MM.1S (cell line): Measurements from ENCODE around the gene GOLIM4.
A peak's percentile ranks its signal among the peaks of the same experiment; 100 is the strongest.

Source experiments
- DNase-seq: peaks from one replicate; pipeline ENCODE4 v3.0.0-alpha.2; 2015
- H2AFZ ChIP-seq: fragments of 300-600 bp; sonication (generic); 2 replicates; pipeline ENCODE4 v1.6.0; 2016; ENCODE audit warnings: antibody characterized with exemption, low read length
- H3F3A ChIP-seq: fragments of 300-600 bp; sonication (generic); 2 replicates; pipeline ENCODE4 v1.6.1; 2016; ENCODE audit warnings: mild to moderate bottlenecking, antibody characterized with exemption, low read length, moderate library complexity, mixed read lengths; ENCODE audit not compliant: insufficient read depth
- H3K27ac ChIP-seq: fragments of 300-600 bp; sonication (generic); 2 replicates; pipeline ENCODE4 v1.5.1; 2016; ENCODE audit warnings: mild to moderate bottlenecking, low read length
- H3K27me3 ChIP-seq: fragments of 300-600 bp; sonication (generic); replicated peaks from 2 replicates; pipeline ENCODE4 v1.6.0; 2016; ENCODE audit warnings: low read length; ENCODE audit not compliant: insufficient read depth
- H3K36me3 ChIP-seq: fragments of 300-600 bp; sonication (generic); replicated peaks from 2 replicates; pipeline ENCODE4 v1.6.1; 2016; ENCODE audit warnings: mild to moderate bottlenecking, low read length, mixed read lengths; ENCODE audit not compliant: insufficient read depth
- H3K4me1 ChIP-seq: fragments of 300-600 bp; sonication (generic); 2 replicates; pipeline ENCODE4 v1.6.1; 2016; ENCODE audit warnings: low read length, mixed read lengths
- H3K4me2 ChIP-seq: fragments of 300-600 bp; sonication (generic); 2 replicates; pipeline ENCODE4 v1.6.0; 2016; ENCODE audit warnings: low read depth, low read length
- H3K4me3 ChIP-seq: fragments of 300-600 bp; sonication (generic); 2 replicates; pipeline ENCODE4 v1.5.1; 2016; ENCODE audit warnings: low read length, mixed read lengths
- H3K79me2 ChIP-seq: fragments of 300-600 bp; sonication (generic); 2 replicates; pipeline ENCODE4 v1.6.1; 2016; ENCODE audit warnings: mixed run types, low read length, mixed read lengths
- H3K9ac ChIP-seq: fragments of 300-600 bp; sonication (generic); 2 replicates; pipeline ENCODE4 v1.6.1; 2016; ENCODE audit warnings: low read length, mixed read lengths
- H3K9me2 ChIP-seq: fragments of 300-600 bp; sonication (generic); replicated peaks from 2 replicates; pipeline ENCODE4 v1.6.1; 2016; ENCODE audit warnings: mild to moderate bottlenecking, low read length, mixed read lengths; ENCODE audit not compliant: insufficient read depth
- H3K9me3 ChIP-seq: fragments of 300-600 bp; sonication (generic); replicated peaks from 2 replicates; pipeline ENCODE4 v1.6.1; 2016; ENCODE audit warnings: mild to moderate bottlenecking, low read length, mixed read lengths; ENCODE audit not compliant: insufficient read depth
- H4K20me1 ChIP-seq: fragments of 300-600 bp; sonication (generic); 2 replicates; pipeline ENCODE4 v1.6.1; 2016; ENCODE audit warnings: mild to moderate bottlenecking, low read length, moderate library complexity, mixed read lengths; ENCODE audit not compliant: insufficient read depth
- EZH2 ChIP-seq: fragments of 300-600 bp; sonication (generic); optimal IDR thresholded peaks from 2 replicates; pipeline ENCODE3; 2017; ENCODE audit warnings: low read depth, mild to moderate bottlenecking, antibody characterized with exemption, low read length, mixed read lengths
- EZH2phosphoT487 ChIP-seq: fragments of 300-600 bp; sonication (generic); IDR thresholded peaks from 2 replicates; pipeline ENCODE4 v1.6.1; 2018; ENCODE audit warnings: antibody characterized with exemption, low read length
- TF ChIP-seq, protein P1 (sequence below): fragments of 300-600 bp; sonication (generic); IDR thresholded peaks from 2 replicates; pipeline ENCODE4 v1.5.1; 2016; ENCODE audit warnings: antibody characterized with exemption, low read length, mixed read lengths

The GOLIM4 gene

GRCh38 chr3:168053115-168053514, 42.6 kb downstream of the GOLIM4 start:
- no peak overlapping the region for H3K4me3 ChIP-seq
- TF ChIP-seq, protein P1, sequence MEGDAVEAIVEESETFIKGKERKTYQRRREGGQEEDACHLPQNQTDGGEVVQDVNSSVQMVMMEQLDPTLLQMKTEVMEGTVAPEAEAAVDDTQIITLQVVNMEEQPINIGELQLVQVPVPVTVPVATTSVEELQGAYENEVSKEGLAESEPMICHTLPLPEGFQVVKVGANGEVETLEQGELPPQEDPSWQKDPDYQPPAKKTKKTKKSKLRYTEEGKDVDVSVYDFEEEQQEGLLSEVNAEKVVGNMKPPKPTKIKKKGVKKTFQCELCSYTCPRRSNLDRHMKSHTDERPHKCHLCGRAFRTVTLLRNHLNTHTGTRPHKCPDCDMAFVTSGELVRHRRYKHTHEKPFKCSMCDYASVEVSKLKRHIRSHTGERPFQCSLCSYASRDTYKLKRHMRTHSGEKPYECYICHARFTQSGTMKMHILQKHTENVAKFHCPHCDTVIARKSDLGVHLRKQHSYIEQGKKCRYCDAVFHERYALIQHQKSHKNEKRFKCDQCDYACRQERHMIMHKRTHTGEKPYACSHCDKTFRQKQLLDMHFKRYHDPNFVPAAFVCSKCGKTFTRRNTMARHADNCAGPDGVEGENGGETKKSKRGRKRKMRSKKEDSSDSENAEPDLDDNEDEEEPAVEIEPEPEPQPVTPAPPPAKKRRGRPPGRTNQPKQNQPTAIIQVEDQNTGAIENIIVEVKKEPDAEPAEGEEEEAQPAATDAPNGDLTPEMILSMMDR, result peak; percentile 24; the same call in 1 of the 2 replicates
- no peak for TF ChIP-seq EZH2
- H3K79me2 ChIP-seq, result peaks cover 50% of the 10 kb centered on the region
- no peak overlapping the region for H3K27ac ChIP-seq
- H4K20me1 ChIP-seq, result no peaks in the 10 kb centered on the region
- H3K27me3 ChIP-seq, result no peaks in the 10 kb centered on the region
- no peak overlapping the region for H3K4me2 ChIP-seq
- H3K9ac ChIP-seq, result no peak overlapping the region
- DNase-seq, result no peak
- H3K36me3 ChIP-seq, result no peaks in the 10 kb centered on the region
- no peak overlapping the region for H2AFZ ChIP-seq
- 0 out of 2 replicates have a peak, but pooled peaks cover 2% of the 10 kb centered on the region for H3F3A ChIP-seq
- H3K9me2 ChIP-seq, result no peaks in the 10 kb centered on the region
- no peaks in the 10 kb centered on the region for H3K9me3 ChIP-seq
- no peaks in the 10 kb centered on the region for H3K4me1 ChIP-seq

GRCh38 chr3:168052515-168052914, 43.2 kb downstream of the GOLIM4 start:
- no peak overlapping the region for H3K4me2 ChIP-seq
- no peaks in the 10 kb centered on the region for H3K9me3 ChIP-seq
- H2AFZ ChIP-seq, result no peak overlapping the region
- H3K27me3 ChIP-seq, result no peaks in the 10 kb centered on the region
- no peak for DNase-seq
- no peak overlapping the region for H3K4me3 ChIP-seq
- H3K4me1 ChIP-seq, result no peaks in the 10 kb centered on the region
- no peaks in the 10 kb centered on the region for H3K9me2 ChIP-seq
- TF ChIP-seq EZH2 (no peak), EZH2phosphoT487 (no peak)
- TF ChIP-seq, protein P1, result no peak
- no peaks in the 10 kb centered on the region for H3K36me3 ChIP-seq
- H3K9ac ChIP-seq, result no peak overlapping the region
- H4K20me1 ChIP-seq, result no peaks in the 10 kb centered on the region
- H3K27ac ChIP-seq, result no peak overlapping the region
- H3F3A ChIP-seq, result 0 out of 2 replicates have a peak, but pooled peaks cover 2% of the 10 kb centered on the region
- peaks cover 50% of the 10 kb centered on the region for H3K79me2 ChIP-seq

DNA sequence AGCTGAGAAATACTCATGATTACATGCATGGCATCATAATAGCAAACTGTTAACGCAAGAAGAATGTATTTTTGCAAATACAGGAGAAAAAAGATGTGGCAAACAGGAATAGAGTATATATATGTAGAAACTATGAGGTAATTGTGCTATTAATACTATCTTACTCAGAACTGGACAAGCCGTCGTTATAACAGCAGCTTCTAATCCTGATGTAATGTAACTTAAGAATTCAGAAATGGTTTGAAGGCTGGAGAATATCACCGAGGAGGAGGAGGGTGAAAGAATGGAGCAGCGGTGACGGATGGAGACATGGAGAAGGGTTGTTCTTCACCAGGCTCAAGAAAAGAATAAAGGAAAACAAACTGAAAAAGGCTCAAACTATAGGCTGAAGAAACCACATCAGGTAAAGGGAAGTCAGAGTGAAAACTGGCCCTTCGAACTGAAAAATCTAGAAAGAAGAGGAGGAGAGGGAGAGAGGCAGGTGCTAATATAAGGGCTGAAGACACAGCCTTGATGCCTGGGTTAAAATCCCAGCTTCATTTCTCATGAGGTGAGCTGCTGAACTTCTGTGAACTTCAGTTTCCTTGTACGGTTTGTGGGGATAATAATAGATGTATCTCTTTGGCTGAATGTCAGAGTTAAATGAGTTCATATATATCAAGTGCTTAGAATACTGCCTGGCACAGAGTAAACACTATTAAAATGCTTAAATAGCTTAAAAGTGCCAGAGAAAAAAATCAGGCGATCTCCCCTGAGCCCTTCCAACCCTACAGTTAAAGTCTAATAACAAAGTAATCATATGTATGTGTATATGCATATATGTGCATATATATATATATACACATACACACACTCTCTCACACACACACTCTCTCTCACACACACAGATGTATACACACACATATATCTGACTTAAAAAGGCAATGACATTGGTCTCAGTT, 43.9 kb downstream of the GOLIM4 start:
- no peaks in the 10 kb centered on the region for H3K9me3 ChIP-seq
- H3K9me2 ChIP-seq, result no peaks in the 10 kb centered on the region
- no peak overlapping the region for H2AFZ ChIP-seq
- H3K9ac ChIP-seq, result no peak overlapping the region
- H3F3A ChIP-seq, result 0 out of 2 replicates have a peak, but pooled peaks cover 2% of the 10 kb centered on the region
- H3K36me3 ChIP-seq, result no peaks in the 10 kb centered on the region
- no peak for TF ChIP-seq EZH2
- no peak for TF ChIP-seq EZH2phosphoT487
- TF ChIP-seq, protein P1, result no peak
- no peak overlapping the region for H3K4me3 ChIP-seq
- peak overlapping the region; percentile 5; the same call in 1 of the 2 replicates for H3K27ac ChIP-seq
- H4K20me1 ChIP-seq, result no peaks in the 10 kb centered on the region
- H3K4me1 ChIP-seq, result no peaks in the 10 kb centered on the region
- DNase-seq, result no peak
- H3K79me2 ChIP-seq, result peaks cover 50% of the 10 kb centered on the region
- peak overlapping the region; percentile 17; the same call in 1 of the 2 replicates for H3K4me2 ChIP-seq
- H3K27me3 ChIP-seq, result no peaks in the 10 kb centered on the region
